Left hindlimb (tissue), 1 donor: ENCODE results near the gene SPON2.

Experiments
- DNase-seq: peaks from one replicate; pipeline ENCODE4 v3.0.0-alpha.2; 2018

The SPON2 gene

GRCh38 chr4:1208266-1208961, 36.0 kb upstream of the SPON2 start:
- DNase-seq: no peak

DNA sequence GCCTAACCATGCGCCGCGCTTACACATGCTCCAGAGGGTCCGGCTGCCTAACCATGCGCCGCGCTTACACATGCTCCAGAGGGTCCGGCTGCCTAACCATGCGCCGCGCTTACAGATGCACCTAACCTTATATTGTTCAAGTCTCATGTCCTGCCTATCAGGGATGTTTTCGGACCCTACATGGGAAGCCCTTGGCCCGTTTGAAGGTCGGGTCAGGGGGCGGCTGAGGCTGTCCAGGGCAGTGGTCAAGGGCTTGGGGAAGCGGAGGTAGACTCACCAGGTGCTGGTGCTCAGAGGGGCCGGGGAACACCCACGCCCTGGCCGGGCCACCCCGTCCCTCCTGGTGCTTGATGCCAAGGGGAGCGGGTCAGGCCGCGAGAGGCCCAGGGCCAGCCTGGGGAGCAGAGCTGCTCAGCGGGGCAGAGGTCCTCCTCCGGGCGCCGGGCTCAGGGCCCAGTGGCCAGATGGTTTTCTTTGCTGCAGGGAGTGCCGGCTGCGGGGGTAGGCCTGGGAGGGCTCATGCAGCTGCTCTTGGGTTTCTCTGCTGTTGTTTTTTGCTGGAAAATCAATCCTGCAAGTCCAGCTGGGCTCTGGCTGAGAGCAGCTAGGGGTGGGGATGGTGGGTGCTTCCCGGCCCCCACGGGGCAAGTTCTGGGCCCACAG, 35.4 kb upstream of the SPON2 start:
- DNase-seq: peak; percentile 79

DNA sequence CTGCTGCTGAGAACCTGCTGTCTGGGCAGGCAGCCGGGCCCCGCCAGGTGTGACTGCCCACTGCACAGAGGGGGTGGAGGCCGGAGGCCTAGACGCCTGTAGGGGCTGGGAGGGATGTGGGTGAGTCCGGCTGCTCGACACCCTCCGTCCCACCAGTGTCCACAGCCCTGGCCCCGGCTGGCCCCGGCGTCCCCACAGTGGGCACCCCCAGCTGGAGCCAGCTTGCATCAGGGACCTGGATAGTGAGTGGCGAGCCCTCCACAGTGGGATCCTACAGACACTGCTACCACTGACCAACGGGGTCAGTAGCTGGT, 34.7 kb upstream of the SPON2 start:
- no peak for DNase-seq

GRCh38 chr4:1206299-1207156, 34.1 kb upstream of the SPON2 start:
- no peak for DNase-seq

- no peak for DNase-seq
Measured at GRCh38 chr4:1205586-1206298, 33.4 kb upstream of the SPON2 start.

- peak; percentile 42 for DNase-seq
Measured at GRCh38 chr4:1204828-1205585, 32.6 kb upstream of the SPON2 start.

DNA sequence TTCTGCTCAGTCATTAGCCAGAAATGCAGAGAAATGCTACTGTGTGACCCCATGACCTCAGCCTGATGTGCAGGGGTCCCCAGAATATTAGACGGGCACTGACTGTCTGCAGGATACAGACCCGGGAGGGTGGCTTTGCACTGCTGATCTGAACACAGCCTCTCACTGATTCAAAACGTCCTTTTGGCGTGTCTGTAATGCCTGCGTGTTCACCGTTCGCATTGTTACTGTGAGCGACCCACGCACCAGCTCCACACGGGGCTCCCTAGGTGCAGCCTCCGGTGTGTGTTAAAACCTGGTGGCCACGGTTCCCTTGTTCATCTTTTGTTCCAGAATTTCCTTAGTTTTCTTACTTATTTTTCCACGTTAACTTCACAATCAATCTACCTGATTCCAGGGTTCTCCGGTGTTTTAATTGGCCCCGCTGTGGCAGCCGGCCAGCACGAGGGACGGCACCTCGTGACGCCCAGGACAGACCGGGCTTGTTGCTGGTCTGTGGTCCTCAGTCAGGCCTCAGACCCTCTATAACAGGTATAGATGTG, 32.0 kb upstream of the SPON2 start:
- no peak for DNase-seq

GRCh38 chr4:1203026-1203616, 30.7 kb upstream of the SPON2 start:
- no peak for DNase-seq

- DNase-seq: no peak
Measured at GRCh38 chr4:1202526-1203011, 30.2 kb upstream of the SPON2 start.

GRCh38 chr4:1201851-1202525, 29.6 kb upstream of the SPON2 start:
- DNase-seq: no peak

- DNase-seq: peak; percentile 89
Measured at GRCh38 chr4:1200425-1201035, 28.1 kb upstream of the SPON2 start.

DNA sequence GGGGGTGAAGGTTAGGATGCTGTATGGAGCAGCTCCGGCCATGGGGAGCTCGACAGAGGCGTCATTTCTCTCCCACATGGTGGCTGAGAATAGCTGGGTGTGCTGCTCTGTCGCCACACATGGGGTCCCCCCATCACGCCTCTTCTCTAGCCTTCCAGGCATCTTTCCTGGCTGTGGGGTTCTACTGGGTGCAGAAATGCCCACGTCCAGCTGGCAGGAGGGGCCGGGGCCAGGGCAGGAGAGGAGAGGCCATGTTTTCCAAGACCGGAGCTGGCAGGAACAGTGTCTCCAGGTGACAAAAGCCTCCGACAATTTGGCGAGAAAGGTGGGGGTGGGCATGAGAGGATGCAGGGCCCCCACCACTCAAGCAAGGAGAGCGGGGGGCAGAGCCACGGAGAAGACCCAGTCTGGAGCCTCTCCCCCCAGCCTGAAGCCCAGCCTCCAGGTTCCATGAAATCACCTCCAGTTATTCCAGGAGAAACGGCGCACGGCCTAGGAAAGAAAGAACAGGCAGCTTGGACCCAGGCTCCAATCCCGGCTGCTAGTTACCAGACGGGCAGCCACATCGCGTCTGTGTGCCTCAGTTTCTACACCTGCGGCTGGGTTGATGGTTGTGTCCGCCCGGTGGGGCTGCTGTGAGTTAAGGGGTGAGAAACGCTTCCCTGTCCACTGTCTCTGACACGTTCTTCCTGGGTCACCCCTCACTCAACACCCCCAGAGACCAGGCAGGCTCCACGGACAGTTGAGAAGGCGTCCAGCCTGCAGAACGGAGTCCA, 27.4 kb upstream of the SPON2 start:
- DNase-seq: no peak

GRCh38 chr4:1198098-1198844, 25.9 kb upstream of the SPON2 start:
- DNase-seq: peak; percentile 53

DNA sequence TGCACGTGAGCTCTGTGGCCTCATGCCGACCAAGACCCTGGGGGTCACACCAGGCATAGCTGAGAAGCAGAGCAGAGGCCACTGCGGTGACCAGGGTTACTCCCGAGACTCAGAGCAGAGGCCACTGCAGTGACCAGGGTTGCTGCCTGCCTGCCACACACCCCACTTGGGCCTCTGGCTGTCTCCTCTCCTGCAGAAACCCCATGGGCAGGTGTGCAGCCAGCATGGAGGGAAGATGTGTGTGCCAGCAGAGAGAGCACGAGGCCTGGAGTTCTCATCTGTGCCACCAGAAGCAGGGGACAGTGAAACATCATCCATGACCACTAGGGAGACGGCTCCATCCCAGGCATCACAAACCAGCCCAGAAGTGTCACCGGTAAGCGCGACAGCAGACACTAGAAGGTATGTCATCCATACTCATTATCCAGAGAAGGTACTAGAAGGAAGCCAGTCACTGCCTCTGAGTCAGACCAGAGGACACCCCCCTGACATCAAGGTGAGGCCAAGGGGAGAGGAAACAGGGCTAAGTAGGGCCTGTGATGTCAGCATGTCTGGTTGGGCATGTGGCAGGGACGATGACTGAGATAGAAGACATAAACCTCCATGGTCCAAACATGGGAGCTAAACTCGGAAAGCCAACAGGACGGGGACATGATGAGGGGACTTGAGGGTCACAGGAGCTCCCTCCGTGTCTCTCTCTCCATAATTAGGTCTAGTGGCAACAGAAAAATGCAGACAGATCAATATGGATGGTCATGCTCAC, 24.2 kb upstream of the SPON2 start:
- DNase-seq: no peak

- no peak for DNase-seq
Measured at GRCh38 chr4:1195891-1196401, 23.6 kb upstream of the SPON2 start.

DNA sequence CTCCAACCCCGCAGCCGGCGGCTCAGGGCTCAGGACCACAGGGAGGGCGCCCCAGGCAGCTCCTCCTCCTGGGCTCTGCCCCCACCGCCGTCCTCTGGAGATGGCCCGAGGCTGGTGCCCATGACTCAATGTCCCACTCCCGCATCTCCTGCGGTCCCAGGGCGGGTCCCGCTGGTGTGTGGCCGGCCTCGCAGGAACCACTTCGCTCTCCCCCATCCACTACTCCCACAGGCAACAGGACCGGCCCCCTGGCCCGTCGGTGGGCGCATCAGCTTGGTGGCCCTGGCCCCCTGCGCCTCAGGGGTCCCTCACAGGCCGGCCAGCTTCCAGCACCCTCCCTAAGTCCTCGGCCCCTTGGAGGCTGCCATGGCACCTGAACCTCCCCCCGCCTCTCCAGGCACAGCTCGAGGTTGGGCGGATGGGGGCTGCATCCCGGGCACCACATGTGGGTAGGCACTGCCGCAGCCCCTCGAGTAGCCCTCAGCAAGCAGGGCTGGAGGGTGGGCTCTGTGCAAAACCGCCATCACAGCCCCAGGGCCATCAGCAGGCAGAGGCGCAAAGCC, 22.8 kb upstream of the SPON2 start:
- no peak for DNase-seq
